ENCODE data around the gene HNF4A.
"Not testable (repeated sequence)": the region's sequence is repeated elsewhere in the genome, so short reads cannot be mapped to it uniquely, and the experiment has no call there.

HNF4A gene

DNA sequence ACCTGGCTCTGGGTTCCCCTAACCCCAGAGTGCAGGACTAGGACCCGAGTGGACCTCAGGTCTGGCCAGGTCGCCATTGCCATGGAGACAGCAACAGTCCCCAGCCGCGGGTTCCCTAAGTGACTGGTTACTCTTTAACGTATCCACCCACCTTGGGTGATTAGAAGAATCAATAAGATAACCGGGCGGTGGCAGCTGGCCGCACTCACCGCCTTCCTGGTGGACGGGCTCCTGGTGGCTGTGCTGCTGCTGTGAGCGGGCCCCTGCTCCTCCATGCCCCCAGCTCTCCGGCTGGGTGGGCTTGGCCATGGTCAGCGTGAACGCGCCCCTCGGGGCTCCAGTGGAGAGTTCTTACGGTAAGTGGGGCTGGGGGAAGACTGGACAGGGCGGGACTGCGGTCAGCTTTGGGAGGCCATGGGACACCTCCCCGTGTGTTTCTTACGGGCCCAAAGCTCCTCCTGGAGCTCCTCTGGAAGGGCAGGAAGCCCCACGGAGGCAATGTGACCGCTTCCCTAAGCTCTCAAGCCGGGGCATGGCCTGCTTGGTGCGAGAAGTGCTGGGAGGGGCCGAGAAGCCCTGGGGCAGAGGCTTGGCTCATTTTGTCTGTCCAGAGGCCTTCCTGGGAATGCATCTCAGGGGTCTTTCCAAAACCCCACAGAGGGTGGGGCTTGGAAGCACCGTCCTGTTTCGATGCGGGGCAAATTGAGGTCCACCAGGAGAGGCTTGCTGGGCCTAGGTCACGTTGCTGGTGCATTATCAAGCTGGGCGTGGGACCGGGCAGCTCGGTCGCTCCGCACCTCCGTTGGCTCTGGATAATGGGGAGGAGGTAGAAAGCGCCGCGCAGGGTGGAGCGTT is at the start of gene HNF4A:
Gene HNF4A (plus strand): TSS at position 202 of the 855 bp plus-strand sequence. CDS start 106 bp downstream, at position 308.
- no peak for DNase-seq (ENCODE audit: low read depth)

DNA sequence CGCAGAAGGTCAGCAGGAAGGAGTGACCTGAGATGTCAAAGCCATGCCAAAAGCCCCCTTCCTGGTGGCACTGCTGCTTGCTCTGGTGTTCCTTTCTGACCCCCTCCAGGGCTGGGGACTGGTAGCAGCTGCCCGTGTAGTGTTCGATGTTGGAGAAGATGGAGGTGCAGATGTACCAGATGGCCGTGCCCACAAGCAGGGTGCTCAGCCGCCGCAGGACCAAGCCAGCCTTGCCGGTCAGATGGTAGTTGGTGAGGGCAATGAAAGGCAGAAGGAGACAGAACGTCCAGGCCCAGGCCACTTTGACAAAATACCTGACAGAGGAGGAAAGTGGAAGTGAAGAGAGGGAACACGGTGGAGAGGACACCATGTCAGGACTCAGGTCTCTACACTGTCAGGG is 48.6 kb upstream of the HNF4A start:
- no peak for DNase-seq (ENCODE audit: low read depth)

DNA sequence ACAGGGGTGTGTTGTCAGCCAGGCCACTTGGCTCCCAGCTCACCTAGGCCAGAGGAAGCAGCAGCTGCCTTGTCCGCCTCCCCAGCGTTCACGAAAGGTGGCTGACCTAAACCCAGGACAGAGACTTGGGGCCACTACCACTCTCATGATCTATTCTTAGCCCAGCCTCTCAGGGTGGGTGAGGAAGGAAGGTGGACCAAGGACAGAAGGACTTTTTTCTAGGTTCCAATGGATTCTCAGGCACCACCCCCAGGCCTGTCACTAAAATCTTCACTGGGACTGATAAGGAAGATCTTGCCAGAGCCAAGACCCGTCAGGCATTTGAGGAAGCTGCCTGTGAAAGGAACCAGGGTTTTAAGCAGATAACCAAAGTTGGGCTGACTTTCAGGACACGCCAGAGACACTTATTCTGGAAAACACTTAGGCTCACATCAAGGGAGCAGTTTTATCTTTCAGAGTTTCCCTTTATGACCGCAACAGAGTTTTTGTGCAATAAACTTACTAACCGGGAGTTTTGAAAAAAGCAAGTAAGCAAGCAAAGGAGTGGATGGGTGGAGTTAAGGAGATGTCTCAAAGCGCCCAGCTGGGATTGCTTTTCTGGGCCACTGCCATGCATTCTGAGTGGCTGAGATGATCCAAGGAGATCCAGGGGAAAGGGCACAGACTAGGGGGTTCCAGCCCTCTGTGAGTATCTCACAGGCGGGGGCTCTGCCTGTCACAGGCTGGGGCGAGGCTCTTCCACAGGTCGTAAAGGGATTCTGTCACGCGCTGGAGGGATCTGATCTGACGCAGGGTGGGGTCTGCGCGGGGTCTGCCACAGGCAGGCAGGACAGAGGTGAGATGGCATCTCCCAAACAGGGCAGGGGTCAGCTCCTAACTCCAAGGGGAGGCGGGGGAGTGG is 45.5 kb upstream of the HNF4A start:
- no peak for DNase-seq (ENCODE audit: low read depth)

- peak; percentile 97 for DNase-seq (ENCODE audit: low read depth)
Measured at GRCh38 chr20:44310664-44311639, 44.5 kb upstream of the HNF4A start, which contains the start of gene FITM2. FITM2 (minus strand) TSS chr20:44311202; CDS start chr20:44311148, 54 bp downstream.

DNA sequence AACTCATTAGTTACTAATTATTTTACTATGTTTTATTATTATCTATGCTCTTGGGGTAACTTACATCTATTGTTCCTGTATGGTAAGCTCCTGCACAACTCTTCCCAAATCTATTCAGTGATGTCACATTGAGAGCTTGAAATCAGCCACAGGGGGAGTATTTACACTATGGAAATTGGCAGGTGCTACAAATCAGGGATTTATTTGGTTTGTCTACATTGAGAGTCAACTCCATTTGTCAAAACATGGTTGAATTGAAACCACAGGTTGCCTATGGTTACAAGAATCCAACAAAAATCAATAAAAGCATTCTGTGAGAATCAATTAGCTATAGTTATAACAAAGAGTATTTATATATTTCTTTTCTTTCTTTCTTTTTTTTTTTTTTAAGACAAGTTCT is 40.6 kb upstream of the HNF4A start:
- DNase-seq (ENCODE audit: low read depth), result no peak

- no peak for DNase-seq (ENCODE audit: low read depth)
Measured at GRCh38 chr20:44319839-44320422, 35.6 kb upstream of the HNF4A start.

- DNase-seq (ENCODE audit: low read depth), result no peak
Measured at GRCh38 chr20:44324343-44324742, 31.2 kb upstream of the HNF4A start.

DNA sequence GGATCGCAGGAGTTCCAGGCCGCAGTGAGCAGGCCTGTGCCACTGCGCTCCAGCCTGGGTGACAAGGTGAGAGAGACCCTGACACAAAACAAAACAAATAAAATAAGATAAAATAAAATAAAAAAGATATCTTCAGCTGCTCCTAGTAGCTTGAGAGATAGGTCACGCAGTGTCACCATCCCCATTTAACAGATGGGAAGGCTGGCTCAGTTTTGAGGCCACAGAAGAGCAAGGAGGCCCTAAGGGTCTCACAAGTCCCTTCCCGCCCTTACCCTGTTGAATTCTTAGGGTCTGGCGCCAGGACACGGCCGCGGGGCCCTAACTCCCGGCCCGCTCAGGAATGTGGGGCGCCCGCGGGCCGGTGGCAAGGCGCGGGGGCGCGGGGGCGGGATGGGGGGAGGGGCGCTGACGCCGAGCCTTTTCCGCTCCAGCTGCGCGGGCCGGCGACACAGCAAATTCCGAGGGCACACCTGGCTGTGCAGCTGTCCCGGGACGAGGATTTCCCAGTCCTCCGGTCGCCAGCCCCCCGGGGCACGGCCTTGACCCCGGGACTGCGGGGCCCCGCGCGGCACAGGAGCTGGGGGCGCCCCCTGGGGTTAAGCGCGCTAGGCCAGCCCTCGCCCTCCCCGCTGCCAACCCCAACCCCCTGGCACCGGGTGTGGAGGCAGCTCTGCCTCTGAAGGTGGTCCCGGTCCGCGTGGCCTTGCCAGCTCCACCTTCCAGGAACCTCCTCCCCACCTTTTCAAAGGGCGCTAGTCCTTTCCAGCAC is 28.9 kb upstream of the HNF4A start:
- DNase-seq (ENCODE audit: low read depth), result no peak

GRCh38 chr20:44327748-44328147 is 27.8 kb upstream of the HNF4A start:
- not testable (repeated sequence) for DNase-seq (ENCODE audit: low read depth)

DNA sequence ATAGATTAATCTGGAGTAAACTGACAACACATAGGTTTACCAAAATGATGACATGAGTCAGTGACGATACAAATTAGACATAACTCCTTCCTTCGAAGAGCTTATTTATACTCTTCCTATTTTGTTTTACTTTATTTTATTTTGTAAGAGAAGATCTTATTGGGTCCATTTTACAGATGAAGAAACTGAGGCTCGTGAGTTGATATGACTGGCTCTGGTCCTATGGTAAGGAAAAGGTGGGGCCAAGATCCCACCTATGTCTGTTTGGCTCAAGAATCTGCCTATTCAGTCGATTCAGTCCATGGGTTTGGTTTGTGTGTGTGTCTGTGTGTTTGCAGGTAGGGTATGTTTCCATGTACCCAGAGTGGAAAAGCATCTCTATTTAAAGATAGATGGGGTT is 27.1 kb upstream of the HNF4A start:
- no peak for DNase-seq (ENCODE audit: low read depth)

DNA sequence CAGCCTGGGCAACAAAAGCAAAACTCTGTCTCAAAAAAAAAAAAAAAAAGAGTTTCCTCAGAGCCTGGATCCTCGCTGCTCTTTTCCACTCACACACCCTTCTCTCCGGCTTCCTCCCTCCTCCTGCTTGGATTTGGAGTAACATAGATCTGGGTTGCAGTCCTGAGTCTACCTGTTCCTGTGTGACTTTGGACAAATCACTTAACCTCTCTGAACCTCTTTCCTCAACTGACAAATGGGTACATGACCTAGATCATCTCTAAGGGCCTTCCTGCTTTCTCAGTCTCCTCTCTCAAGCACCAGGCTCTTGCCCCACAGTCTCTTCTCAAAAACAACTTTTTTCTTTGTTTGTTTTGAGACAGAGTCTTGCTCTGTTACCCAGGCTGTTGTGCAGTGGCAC is 24.3 kb upstream of the HNF4A start:
- DNase-seq (ENCODE audit: low read depth), result no peak

DNA sequence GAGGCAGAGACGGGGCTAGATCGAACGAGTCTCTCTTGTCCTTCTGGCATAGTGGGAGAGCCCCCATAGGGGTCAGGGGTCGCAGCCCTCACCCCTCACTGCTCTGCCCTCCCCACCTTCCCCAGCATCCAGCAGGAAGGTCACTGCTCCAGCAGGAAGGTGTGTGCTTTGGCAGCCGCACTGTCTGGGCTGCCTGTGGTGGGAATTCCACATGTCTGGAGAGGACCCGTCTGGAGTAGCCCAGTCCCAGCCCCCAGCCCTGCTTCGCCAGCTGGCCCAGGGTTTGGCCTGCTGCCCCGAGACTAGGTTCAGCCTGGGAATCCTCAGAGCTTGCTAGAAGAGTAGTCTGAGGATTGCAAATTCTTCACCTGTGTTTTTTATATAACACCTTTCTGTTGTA is 21.2 kb upstream of the HNF4A start:
- no peak for DNase-seq (ENCODE audit: low read depth)

GRCh38 chr20:44334709-44335108 is 20.8 kb upstream of the HNF4A start:
- DNase-seq (ENCODE audit: low read depth), result no peak

GRCh38 chr20:44335675-44336074 is 19.8 kb upstream of the HNF4A start:
- no peak for DNase-seq (ENCODE audit: low read depth)

- DNase-seq (ENCODE audit: low read depth), result no peak
Measured at GRCh38 chr20:44336086-44336485, 19.4 kb upstream of the HNF4A start.

GRCh38 chr20:44336725-44337380 is 18.6 kb upstream of the HNF4A start, which contains the start of gene R3HDML:
R3HDML (plus strand) TSS chr20:44337043; CDS start chr20:44337158, 115 bp downstream.
- DNase-seq (ENCODE audit: low read depth), result no peak

DNA sequence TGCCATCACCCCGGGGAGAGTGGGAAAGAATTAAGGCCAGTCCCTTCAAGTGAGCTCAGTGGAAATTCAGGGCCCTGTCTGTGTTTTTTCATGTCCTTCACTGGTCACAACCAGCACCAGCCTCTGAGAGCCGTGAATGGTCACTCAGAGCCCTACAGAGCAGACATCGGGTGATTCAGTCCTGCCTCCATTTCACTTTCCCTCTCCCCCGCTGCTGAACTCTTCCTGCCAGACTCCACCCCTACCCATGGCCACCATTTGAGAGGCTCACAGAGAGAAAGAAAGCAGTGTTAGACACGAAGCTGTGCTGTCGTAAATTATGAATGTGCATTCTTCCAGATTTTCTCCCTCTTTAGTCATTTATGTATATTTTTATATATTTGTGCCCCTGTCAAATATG is 13.3 kb upstream of the HNF4A start:
- no peak for DNase-seq (ENCODE audit: low read depth)

DNA sequence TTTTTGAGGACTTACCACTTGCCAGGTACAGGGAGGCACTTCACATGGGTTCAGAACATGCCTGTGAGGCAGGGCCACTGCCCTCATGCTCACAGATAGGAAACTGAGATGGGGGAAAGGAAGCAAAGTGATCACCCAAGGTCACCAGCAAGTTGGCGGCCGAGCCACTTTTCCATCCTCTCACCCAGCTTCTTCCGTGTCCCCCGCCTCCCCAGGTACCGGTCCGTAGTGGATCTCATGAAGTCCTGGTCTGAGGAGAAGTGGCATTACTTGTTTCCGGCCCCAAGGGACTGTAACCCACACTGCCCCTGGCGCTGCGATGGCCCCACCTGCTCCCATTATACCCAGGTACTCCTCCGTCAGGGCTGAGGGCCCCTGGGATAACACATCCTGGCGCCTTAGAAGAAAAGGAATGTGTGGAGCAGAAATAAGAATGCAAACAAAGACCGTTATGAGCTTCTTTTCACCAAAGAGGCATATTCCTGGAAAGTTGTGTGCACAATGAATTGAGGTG is 12.3 kb upstream of the HNF4A start:
- DNase-seq (ENCODE audit: low read depth), result no peak

DNA sequence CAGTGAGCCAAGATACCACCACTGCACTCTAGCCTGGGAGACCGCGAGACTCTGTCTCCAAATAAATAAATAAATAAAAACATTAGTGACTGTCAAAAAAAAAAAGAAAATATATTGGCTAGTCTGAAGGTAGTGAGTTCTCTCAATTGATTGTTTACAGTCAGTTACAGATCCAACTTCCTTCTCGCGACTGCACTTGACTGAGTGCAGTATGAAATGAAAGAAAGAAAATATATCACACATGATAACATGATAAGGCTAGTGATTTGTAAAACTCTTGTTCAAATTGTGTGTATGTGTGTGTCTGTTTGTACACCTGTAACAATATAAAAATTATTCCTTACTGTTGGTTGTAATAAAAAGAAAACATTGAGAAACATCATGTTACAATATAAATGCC is 10.8 kb upstream of the HNF4A start:
- DNase-seq (ENCODE audit: low read depth), result no peak

- DNase-seq (ENCODE audit: low read depth), result no peak
Measured at GRCh38 chr20:44345147-44345546, 10.4 kb upstream of the HNF4A start.
